Peyer's patch (tissue), 4 donors: Measurements from ENCODE around the gene PRRC2B.

ENCODE experiments used
- POLR2A ChIP-seq, 2 donors: fragments of 450-650 bp; IDR thresholded peaks; one replicate each; pipeline ENCODE4 v1.5.1; 2017; ENCODE audit warnings: antibody characterized with exemption in 2 of 2, mild to moderate bottlenecking in 2 of 2, moderate library complexity in 2 of 2
- TF ChIP-seq, protein P1 (sequence below), 6 experiments: fragments of 450-650 bp in 4 of 6; fragments of 200-600 bp in 2 of 6; sonication (generic) in 1 of 6; IDR thresholded peaks; one replicate each; pipeline ENCODE4 v1.5.1; 2017 to 2019; ENCODE audit warnings: antibody characterized with exemption in 6 of 6, mild to moderate bottlenecking in 3 of 6, moderate library complexity in 1 of 6

DNA sequence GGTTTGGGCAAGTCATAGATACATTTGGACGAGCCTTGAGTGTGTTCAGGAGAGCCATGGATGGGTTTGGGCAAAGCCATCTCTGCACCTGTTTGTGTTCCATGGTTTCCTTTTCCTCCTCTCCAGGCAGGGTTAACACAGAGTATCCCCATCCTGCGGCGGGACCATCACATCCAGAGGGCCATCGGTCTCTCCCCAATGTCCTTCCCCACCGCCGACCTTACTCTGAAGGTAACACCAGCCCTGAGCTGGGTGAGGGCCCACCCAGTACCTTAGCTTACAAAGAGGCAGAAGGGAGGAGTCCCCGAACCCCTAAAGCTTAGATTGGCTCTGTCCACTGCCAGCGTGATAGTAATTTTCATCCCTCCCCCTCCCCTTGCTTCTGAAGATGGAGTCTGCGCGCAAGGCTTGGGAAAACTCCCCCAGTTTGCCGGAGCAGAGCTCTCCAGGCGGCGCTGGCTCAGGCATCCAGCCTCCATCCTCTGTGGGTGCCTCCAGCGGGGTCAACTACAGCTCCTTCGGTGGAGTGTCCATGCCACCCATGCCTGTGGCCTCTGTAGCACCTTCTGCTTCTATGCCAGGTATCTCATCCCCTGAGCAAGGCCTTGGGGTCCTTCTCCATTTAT lies 90.8 kb downstream of the PRRC2B start:
- TF ChIP-seq, protein P1, sequence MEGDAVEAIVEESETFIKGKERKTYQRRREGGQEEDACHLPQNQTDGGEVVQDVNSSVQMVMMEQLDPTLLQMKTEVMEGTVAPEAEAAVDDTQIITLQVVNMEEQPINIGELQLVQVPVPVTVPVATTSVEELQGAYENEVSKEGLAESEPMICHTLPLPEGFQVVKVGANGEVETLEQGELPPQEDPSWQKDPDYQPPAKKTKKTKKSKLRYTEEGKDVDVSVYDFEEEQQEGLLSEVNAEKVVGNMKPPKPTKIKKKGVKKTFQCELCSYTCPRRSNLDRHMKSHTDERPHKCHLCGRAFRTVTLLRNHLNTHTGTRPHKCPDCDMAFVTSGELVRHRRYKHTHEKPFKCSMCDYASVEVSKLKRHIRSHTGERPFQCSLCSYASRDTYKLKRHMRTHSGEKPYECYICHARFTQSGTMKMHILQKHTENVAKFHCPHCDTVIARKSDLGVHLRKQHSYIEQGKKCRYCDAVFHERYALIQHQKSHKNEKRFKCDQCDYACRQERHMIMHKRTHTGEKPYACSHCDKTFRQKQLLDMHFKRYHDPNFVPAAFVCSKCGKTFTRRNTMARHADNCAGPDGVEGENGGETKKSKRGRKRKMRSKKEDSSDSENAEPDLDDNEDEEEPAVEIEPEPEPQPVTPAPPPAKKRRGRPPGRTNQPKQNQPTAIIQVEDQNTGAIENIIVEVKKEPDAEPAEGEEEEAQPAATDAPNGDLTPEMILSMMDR (IDR thresholded peaks at IDR 0.05) = no peak
- no peak for TF ChIP-seq POLR2A (IDR thresholded peaks at IDR 0.05)
